Measurements from ENCODE around the gene METTL15. TPM values are rescaled to one million over a fixed set of nuclear protein-coding genes. Genes with fewer than 3 reads are reported as not detected.

METTL15 gene
- total RNA-seq, 1 experiment from 2014 or later = 7.0 TPM

Other genes starting within 250 kb of the METTL15 start
- gene KIF18A, start 232 bp upstream of the METTL15 start, total RNA-seq (2014; rRNA removed; shearing (Covaris generic)) = 27.5 and 46.9 TPM in 2 replicates

Measured in Daoy (cell line).